Measurements from ENCODE around the gene THSD7A. TPM values are rescaled to one million over a fixed set of nuclear protein-coding genes. Genes with fewer than 3 reads are reported as not detected.

The THSD7A gene
- total and polyA plus RNA-seq, 2 donors from 2014 or later, result 5.1 to 24.3 TPM

GRCh38 chr7:11620406-11621253, 211.4 kb downstream of the THSD7A start:
- intact Hi-C loops (cut with DNase I), result no loop called here
- Histone ChIP-seq H3K36me3 (ENCODE audit: control insufficient read depth in 2 of 3, insufficient read depth in 3 of 3, low read length in 3 of 3) (no peaks in the 10 kb centered on the region), H3K27me3 (ENCODE audit: control insufficient read depth, insufficient read depth, low read length) (no peaks in the 10 kb centered on the region), H3K9ac (ENCODE audit: low read length in 3 of 3) (no peak overlapping the region), H3K4me3 (ENCODE audit: low read length in 3 of 3) (no peak overlapping the region), H3K9me3 (ENCODE audit: control insufficient read depth in 2 of 3, insufficient read depth in 1 of 3, low read length in 3 of 3) (no peaks in the 10 kb centered on the region), H3K4me1 (ENCODE audit: control insufficient read depth in 2 of 3, insufficient read depth in 2 of 3, low read depth in 1 of 3, low read length in 3 of 3) (peaks cover 0 to under 1% (median 0%) of the 10 kb centered on the region in 3 donors), H3K27ac (ENCODE audit: low read depth in 2 of 2, low read length in 2 of 2) (no peak overlapping the region)
- FAIRE-seq (no peak), DNase-seq (no peak)
- TF ChIP-seq CTCF (IDR thresholded peaks at IDR 0.05; ENCODE audit: borderline replicate concordance, extremely low read depth, insufficient read depth), result no peak

GRCh38 chr7:11616466-11616865, 215.5 kb downstream of the THSD7A start:
- H3K9me3 ChIP-seq (ENCODE audit: control insufficient read depth in 2 of 3, insufficient read depth in 1 of 3, low read length in 3 of 3), result no peaks in the 10 kb centered on the region
- DNase-seq, result no peak
- no peak overlapping the region for H3K27ac ChIP-seq (ENCODE audit: low read depth in 2 of 2, low read length in 2 of 2)
- FAIRE-seq, result no peak
- no peaks in the 10 kb centered on the region for H3K27me3 ChIP-seq (ENCODE audit: control insufficient read depth, insufficient read depth, low read length)
- no peak overlapping the region for H3K4me3 ChIP-seq (ENCODE audit: low read length in 3 of 3)
- no peak overlapping the region for H3K9ac ChIP-seq (ENCODE audit: low read length in 3 of 3)
- intact Hi-C loops (cut with DNase I), result no loop called here
- no peaks in the 10 kb centered on the region for H3K36me3 ChIP-seq (ENCODE audit: control insufficient read depth in 2 of 3, insufficient read depth in 3 of 3, low read length in 3 of 3)
- no peak for TF ChIP-seq CTCF (IDR thresholded peaks at IDR 0.05; ENCODE audit: borderline replicate concordance, extremely low read depth, insufficient read depth)
- no peaks in the 10 kb centered on the region for H3K4me1 ChIP-seq (ENCODE audit: control insufficient read depth in 2 of 3, insufficient read depth in 2 of 3, low read depth in 1 of 3, low read length in 3 of 3)

- no peak for TF ChIP-seq CTCF (IDR thresholded peaks at IDR 0.05; ENCODE audit: borderline replicate concordance, extremely low read depth, insufficient read depth)
- Histone ChIP-seq H3K4me3 (ENCODE audit: low read length in 3 of 3) (no peak overlapping the region), H3K27ac (ENCODE audit: low read depth in 2 of 2, low read length in 2 of 2) (no peak overlapping the region), H3K27me3 (ENCODE audit: control insufficient read depth, insufficient read depth, low read length) (no peaks in the 10 kb centered on the region), H3K9ac (ENCODE audit: low read length in 3 of 3) (no peak overlapping the region), H3K36me3 (ENCODE audit: control insufficient read depth in 2 of 3, insufficient read depth in 3 of 3, low read length in 3 of 3) (no peaks in the 10 kb centered on the region), H3K4me1 (ENCODE audit: control insufficient read depth in 2 of 3, insufficient read depth in 2 of 3, low read depth in 1 of 3, low read length in 3 of 3) (no peaks in the 10 kb centered on the region), H3K9me3 (ENCODE audit: control insufficient read depth in 2 of 3, insufficient read depth in 1 of 3, low read length in 3 of 3) (no peaks in the 10 kb centered on the region)
- FAIRE-seq (no peak), DNase-seq (no peak)
- intact Hi-C loops (cut with DNase I), result no loop called here
Measured at GRCh38 chr7:11615174-11615573, 216.8 kb downstream of the THSD7A start.
